ENCODE measurements around the gene CTNND2.

Gene CTNND2

DNA sequence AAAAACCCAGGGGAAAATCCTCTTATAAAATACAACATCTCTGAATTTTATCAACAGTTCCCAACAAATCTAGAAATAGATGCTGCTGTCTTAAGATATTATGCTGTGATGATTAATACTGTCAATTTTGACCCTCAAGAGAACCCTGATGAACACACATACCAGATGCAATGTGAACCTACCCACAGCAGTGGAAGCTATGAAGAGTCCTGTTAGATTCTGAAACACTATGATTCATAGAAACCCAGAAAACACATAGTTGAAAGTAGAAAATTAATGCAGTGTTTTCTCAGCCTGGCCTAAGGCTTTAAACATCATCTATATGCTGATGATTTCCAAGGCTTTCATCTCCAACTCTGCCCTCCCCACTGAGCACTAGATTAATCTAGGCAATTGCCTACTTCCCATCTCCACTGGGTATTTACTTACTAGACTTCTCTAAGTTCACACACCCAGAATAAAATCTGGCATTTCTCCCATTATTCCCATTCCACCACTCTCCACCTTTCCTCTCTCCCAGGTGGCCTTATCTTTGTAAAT lies 296.2 kb downstream of the CTNND2 start:
- TF ChIP-seq SP1 (IDR thresholded peaks at IDR 0.05) (no peak), BHLHE40 (IDR thresholded peaks at IDR 0.05; ENCODE audit: borderline replicate concordance) (no peak), ZNF384 (IDR thresholded peaks at IDR 0.05) (no peak), ARNT (IDR thresholded peaks at IDR 0.05) (no peak), FOXK2 (IDR thresholded peaks at IDR 0.05) (no peak), LEF1 (IDR thresholded peaks at IDR 0.05; ENCODE audit: borderline replicate concordance) (no peak), NFRKB (IDR thresholded peaks at IDR 0.05) (no peak), CTBP1 (IDR thresholded peaks at IDR 0.05; ENCODE audit: borderline replicate concordance) (no peak), HDGF (IDR thresholded peaks at IDR 0.05; ENCODE audit: borderline replicate concordance) (no peak), FOXM1 (IDR thresholded peaks at IDR 0.05; ENCODE audit: borderline replicate concordance) (no peak), L3MBTL2 (conservative IDR thresholded peaks at IDR 0.05) (no peak), FOXA1 (IDR thresholded peaks at IDR 0.05) (no peak), SUZ12 (IDR thresholded peaks at IDR 0.05) (no peak), TARDBP (IDR thresholded peaks at IDR 0.05) (no peak), ELF4 (IDR thresholded peaks at IDR 0.05) (no peak)
- TF ChIP-seq, protein P1, sequence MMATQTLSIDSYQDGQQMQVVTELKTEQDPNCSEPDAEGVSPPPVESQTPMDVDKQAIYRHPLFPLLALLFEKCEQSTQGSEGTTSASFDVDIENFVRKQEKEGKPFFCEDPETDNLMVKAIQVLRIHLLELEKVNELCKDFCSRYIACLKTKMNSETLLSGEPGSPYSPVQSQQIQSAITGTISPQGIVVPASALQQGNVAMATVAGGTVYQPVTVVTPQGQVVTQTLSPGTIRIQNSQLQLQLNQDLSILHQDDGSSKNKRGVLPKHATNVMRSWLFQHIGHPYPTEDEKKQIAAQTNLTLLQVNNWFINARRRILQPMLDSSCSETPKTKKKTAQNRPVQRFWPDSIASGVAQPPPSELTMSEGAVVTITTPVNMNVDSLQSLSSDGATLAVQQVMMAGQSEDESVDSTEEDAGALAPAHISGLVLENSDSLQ (IDR thresholded peaks at IDR 0.05): no peak
- POLR2A ChIA-PET: no interaction called here
- no peak for DNase-seq (ENCODE audit: extremely low spot score)
- CTCF ChIA-PET: interaction anchor here (0.5 kb wide), 1 partner anchor 11 kb away, joined by 3 read pairs; no protein-coding TSS in a partner anchor

DNA sequence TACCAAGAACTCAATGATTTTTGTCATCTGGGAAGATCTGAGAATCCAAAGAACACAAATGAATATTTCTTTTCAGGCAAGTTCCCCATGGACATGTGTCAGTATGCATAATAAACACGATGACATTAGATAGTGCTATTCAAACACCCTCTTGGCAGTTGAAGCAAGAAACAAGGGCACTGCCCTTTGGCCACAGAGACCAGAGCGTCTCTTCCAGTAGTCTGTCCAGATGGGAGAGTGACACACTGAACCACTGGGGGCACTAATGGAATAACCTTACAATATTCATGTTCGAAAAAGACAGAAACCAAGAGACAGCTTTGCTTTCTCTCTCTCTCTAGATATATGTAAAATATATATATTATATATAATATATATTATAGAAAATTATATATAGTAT lies 301.9 kb downstream of the CTNND2 start:
- TF ChIP-seq NFRKB (IDR thresholded peaks at IDR 0.05) (no peak), SP1 (IDR thresholded peaks at IDR 0.05) (no peak), TARDBP (IDR thresholded peaks at IDR 0.05) (no peak), ELF4 (IDR thresholded peaks at IDR 0.05) (no peak), L3MBTL2 (conservative IDR thresholded peaks at IDR 0.05) (no peak), ZNF384 (IDR thresholded peaks at IDR 0.05) (no peak), CTBP1 (IDR thresholded peaks at IDR 0.05; ENCODE audit: borderline replicate concordance) (no peak), SUZ12 (IDR thresholded peaks at IDR 0.05) (no peak), ARNT (IDR thresholded peaks at IDR 0.05) (no peak), BHLHE40 (IDR thresholded peaks at IDR 0.05; ENCODE audit: borderline replicate concordance) (no peak), FOXK2 (IDR thresholded peaks at IDR 0.05) (no peak)
- TF ChIP-seq, protein P1 (IDR thresholded peaks at IDR 0.05): no peak
- CTCF ChIA-PET: no interaction called here
- DNase-seq (ENCODE audit: extremely low spot score): peak; percentile 5
- POLR2A ChIA-PET: no interaction called here

DNA sequence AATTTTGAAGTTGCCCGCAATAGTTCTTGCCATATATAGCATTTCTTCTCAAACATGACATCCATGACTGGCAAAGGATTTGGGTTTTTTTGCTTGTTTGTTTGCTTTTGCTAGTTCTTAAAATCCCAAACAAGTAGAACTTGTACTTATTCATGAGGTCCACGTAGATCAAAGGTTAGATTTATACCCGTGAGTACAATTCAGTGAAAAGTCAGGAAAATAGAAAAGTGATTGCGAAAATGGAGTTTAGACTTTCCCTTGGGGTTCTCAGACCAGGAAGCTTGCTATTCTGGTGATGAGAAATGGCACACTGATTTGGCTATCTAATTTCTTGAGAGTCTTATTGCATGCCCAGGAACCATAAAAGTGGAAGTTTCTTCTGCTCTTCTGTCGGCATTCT lies 304.7 kb downstream of the CTNND2 start:
- DNase-seq (ENCODE audit: extremely low spot score): no peak
- ChIA-PET CTCF (no interaction called here), POLR2A (no interaction called here)
- TF ChIP-seq FOXK2 (IDR thresholded peaks at IDR 0.05) (no peak), SUZ12 (IDR thresholded peaks at IDR 0.05) (no peak), LEF1 (IDR thresholded peaks at IDR 0.05; ENCODE audit: borderline replicate concordance) (no peak), FOXM1 (IDR thresholded peaks at IDR 0.05; ENCODE audit: borderline replicate concordance) (no peak), CTBP1 (IDR thresholded peaks at IDR 0.05; ENCODE audit: borderline replicate concordance) (no peak), SP1 (IDR thresholded peaks at IDR 0.05) (no peak), HDGF (IDR thresholded peaks at IDR 0.05; ENCODE audit: borderline replicate concordance) (no peak), NFRKB (IDR thresholded peaks at IDR 0.05) (no peak), FOXA1 (IDR thresholded peaks at IDR 0.05) (no peak), ZNF384 (IDR thresholded peaks at IDR 0.05) (no peak), TARDBP (IDR thresholded peaks at IDR 0.05) (no peak), ELF4 (IDR thresholded peaks at IDR 0.05) (no peak)
- TF ChIP-seq, protein P1 (IDR thresholded peaks at IDR 0.05): no peak

DNA sequence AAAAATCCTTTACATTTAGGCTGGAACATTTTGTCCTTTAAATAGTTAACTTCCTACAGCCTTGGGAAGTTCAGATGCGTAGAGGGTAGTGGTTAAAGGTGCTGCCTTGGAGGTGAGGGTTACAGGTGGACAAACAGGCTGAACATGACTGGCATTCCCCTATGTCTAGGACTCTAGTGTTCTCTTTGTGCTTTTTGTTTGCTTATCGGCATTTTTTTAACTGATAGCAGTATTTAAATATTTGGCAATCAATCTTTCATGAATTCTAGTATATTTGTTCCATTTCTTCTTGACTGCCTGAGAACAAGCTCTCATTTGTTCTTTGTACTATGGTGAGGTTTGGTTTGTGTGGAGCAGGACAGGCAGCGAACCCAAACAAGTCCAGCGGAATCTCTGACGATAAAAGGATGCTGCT lies 307.6 kb downstream of the CTNND2 start:
- ChIA-PET POLR2A (no interaction called here), CTCF (interaction anchor here (0.8 kb wide), 1 partner anchor 12 kb away, joined by 3 read pairs; no protein-coding TSS in a partner anchor)
- TF ChIP-seq TARDBP (IDR thresholded peaks at IDR 0.05): no peak
- TF ChIP-seq HDGF (IDR thresholded peaks at IDR 0.05; ENCODE audit: borderline replicate concordance): no peak
- no peak for TF ChIP-seq CTBP1 (IDR thresholded peaks at IDR 0.05; ENCODE audit: borderline replicate concordance)
- TF ChIP-seq LEF1 (IDR thresholded peaks at IDR 0.05; ENCODE audit: borderline replicate concordance): no peak
- no peak for TF ChIP-seq ARNT (IDR thresholded peaks at IDR 0.05)
- no peak for TF ChIP-seq NFRKB (IDR thresholded peaks at IDR 0.05)
- TF ChIP-seq FOXM1 (IDR thresholded peaks at IDR 0.05; ENCODE audit: borderline replicate concordance): no peak
- TF ChIP-seq, protein P1 (IDR thresholded peaks at IDR 0.05): no peak
- no peak for TF ChIP-seq L3MBTL2 (conservative IDR thresholded peaks at IDR 0.05)
- TF ChIP-seq SUZ12 (IDR thresholded peaks at IDR 0.05): no peak
- TF ChIP-seq FOXK2 (IDR thresholded peaks at IDR 0.05): no peak
- TF ChIP-seq ZNF384 (IDR thresholded peaks at IDR 0.05): no peak
- no peak for TF ChIP-seq SP1 (IDR thresholded peaks at IDR 0.05)
- TF ChIP-seq FOXA1 (IDR thresholded peaks at IDR 0.05): no peak
- no peak for TF ChIP-seq ELF4 (IDR thresholded peaks at IDR 0.05)
- no peak for TF ChIP-seq BHLHE40 (IDR thresholded peaks at IDR 0.05; ENCODE audit: borderline replicate concordance)
- DNase-seq (ENCODE audit: extremely low spot score): no peak

DNA sequence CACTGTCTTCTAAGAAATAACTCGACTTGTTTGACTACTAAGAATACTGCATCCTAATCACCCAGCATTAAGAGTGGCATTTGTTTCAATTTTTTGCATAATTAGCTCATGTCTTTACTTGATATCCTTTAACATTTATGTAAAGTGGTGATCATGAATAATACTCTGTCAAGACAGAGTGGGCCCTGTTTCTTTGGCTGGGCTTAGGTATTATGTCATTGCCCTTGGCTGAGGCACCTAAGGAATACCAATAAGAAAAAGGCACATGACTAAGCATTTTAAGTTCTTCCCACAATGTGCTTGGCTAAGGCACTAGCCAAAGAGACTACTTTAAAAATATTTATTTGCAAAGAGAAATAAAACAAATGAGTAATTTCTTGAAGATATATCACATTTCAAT lies 308.1 kb downstream of the CTNND2 start:
- CTCF ChIA-PET: no interaction called here
- TF ChIP-seq SP1 (IDR thresholded peaks at IDR 0.05) (no peak), ELF4 (IDR thresholded peaks at IDR 0.05) (no peak), ARNT (IDR thresholded peaks at IDR 0.05) (no peak), TARDBP (IDR thresholded peaks at IDR 0.05) (no peak), FOXK2 (IDR thresholded peaks at IDR 0.05) (no peak), L3MBTL2 (conservative IDR thresholded peaks at IDR 0.05) (no peak), BHLHE40 (IDR thresholded peaks at IDR 0.05; ENCODE audit: borderline replicate concordance) (no peak), SUZ12 (IDR thresholded peaks at IDR 0.05) (no peak), HDGF (IDR thresholded peaks at IDR 0.05; ENCODE audit: borderline replicate concordance) (no peak), LEF1 (IDR thresholded peaks at IDR 0.05; ENCODE audit: borderline replicate concordance) (no peak), NFRKB (IDR thresholded peaks at IDR 0.05) (no peak), FOXA1 (IDR thresholded peaks at IDR 0.05) (no peak), FOXM1 (IDR thresholded peaks at IDR 0.05; ENCODE audit: borderline replicate concordance) (no peak), ZNF384 (IDR thresholded peaks at IDR 0.05) (no peak), CTBP1 (IDR thresholded peaks at IDR 0.05; ENCODE audit: borderline replicate concordance) (no peak)
- TF ChIP-seq, protein P1 (IDR thresholded peaks at IDR 0.05): no peak
- POLR2A ChIA-PET: no interaction called here
- DNase-seq (ENCODE audit: extremely low spot score): no peak

All from HEK293T (cell line).